ENCODE results near the gene ADAMTS14.
"Not testable (repeated sequence)": the region's sequence is repeated elsewhere in the genome, so short reads cannot be mapped to it uniquely, and the experiment has no call there.

ADAMTS14 gene

GRCh38 chr10:70659306-70659705 is 13.0 kb upstream of the ADAMTS14 start:
- DNase-seq = no peak

GRCh38 chr10:70660722-70661121 is 11.6 kb upstream of the ADAMTS14 start:
- DNase-seq = no peak

- DNase-seq = no peak
Measured at GRCh38 chr10:70661623-70662361, 10.5 kb upstream of the ADAMTS14 start.

- no peak for DNase-seq
Measured at GRCh38 chr10:70662362-70663220, 9.7 kb upstream of the ADAMTS14 start.

- not testable (repeated sequence) for DNase-seq
Measured at GRCh38 chr10:70663458-70664409, 8.6 kb upstream of the ADAMTS14 start.

GRCh38 chr10:70664702-70665195 is 7.6 kb upstream of the ADAMTS14 start:
- no peak for DNase-seq

GRCh38 chr10:70666960-70667798 is 5.1 kb upstream of the ADAMTS14 start:
- no peak for DNase-seq

GRCh38 chr10:70667818-70668217 is 4.5 kb upstream of the ADAMTS14 start:
- not testable (repeated sequence) for DNase-seq

- no peak for DNase-seq
Measured at GRCh38 chr10:70668454-70668970, 3.8 kb upstream of the ADAMTS14 start.

- no peak for DNase-seq
Measured at GRCh38 chr10:70669015-70669414, 3.3 kb upstream of the ADAMTS14 start.

GRCh38 chr10:70669732-70670317 is 2.5 kb upstream of the ADAMTS14 start:
- no peak for DNase-seq

- DNase-seq = no peak
Measured at GRCh38 chr10:70671619-70672164, 614 bp upstream of the ADAMTS14 start.

GRCh38 chr10:70673043-70673928 is 980 bp downstream of the ADAMTS14 start:
- no peak for DNase-seq

- no peak for DNase-seq
Measured at GRCh38 chr10:70673929-70674559, 1.7 kb downstream of the ADAMTS14 start.

GRCh38 chr10:70674560-70675495 is 2.5 kb downstream of the ADAMTS14 start:
- no peak for DNase-seq

- DNase-seq = no peak
Measured at GRCh38 chr10:70675496-70676161, 3.3 kb downstream of the ADAMTS14 start.

GRCh38 chr10:70676511-70676910 is 4.2 kb downstream of the ADAMTS14 start:
- DNase-seq = no peak

Measured in activated CD4-positive, alpha-beta T cell treated with anti-CD3 and anti-CD28 coated beads for 4 hours (primary cell).